HCT116 (cell line): ENCODE results near the gene MORF4L1. TPM values are rescaled to one million over a fixed set of nuclear protein-coding genes. Genes with fewer than 3 reads are reported as not detected.

Source experiments
- ATAC-seq: fragments of 200-7000 bp; cut with Tn5 transposase; 2 replicates; pipeline ENCODE4 v1.9.1; 2020; ENCODE audit warnings: mild to moderate bottlenecking, moderate library complexity
- BruUV-seq: library from RNA; stranded (reverse); fragments of 400-500 nt; replicated peaks from 2 replicates; lab custom pipeline; 2021; lab: Mats Ljungman, UMichigan
- CTCF ChIA-PET: fragments of 300-600 bp; sonication (Branson Sonifier 250); formaldehyde crosslinking; loops from one replicate; lab custom pipeline; 2021; ENCODE audit warnings: antibody characterized with exemption; lab: Charles Lee
- POLR2A ChIA-PET: fragments of 300-600, 350-600 bp; sonication (Branson Sonifier 250); formaldehyde crosslinking; loops from one replicate; lab custom pipeline; 2021; ENCODE audit warnings: antibody characterized with exemption; lab: Charles Lee
- RAD21 ChIA-PET, 2 experiments: fragments of 300-600 bp; sonication (Branson Sonifier 250); formaldehyde crosslinking; loops; one replicate each; lab custom pipeline; 2023; ENCODE audit warnings: low total read pairs in 2 of 2; ENCODE audit not compliant: uncharacterized antibody in 2 of 2, unreplicated experiment in 2 of 2, low non-redundant PET in 1 of 2; lab: Charles Lee
- DNase-seq: peaks from one replicate; pipeline ENCODE4 v3.0.0-alpha.2; 2010; ENCODE audit warnings: low read depth, low spot score
- H2AFZ ChIP-seq: fragments of 200-600 bp; shearing (Covaris generic), sonication (generic); 2 replicates; pipeline ENCODE4 v1.6.1; 2017; ENCODE audit warnings: low read depth, mixed run types, mixed read lengths, antibody characterized with exemption, low read length; ENCODE audit not compliant: poor library complexity, severe bottlenecking
- H3K27ac ChIP-seq: 2 replicates; pipeline ENCODE4 v1.5.1; 2012; ENCODE audit warnings: low read depth, low read length
- H3K27me3 ChIP-seq: fragments of 200-600 bp; sonication (generic); 2 replicates; pipeline ENCODE4 v1.6.1; 2016; ENCODE audit warnings: mixed run types, low read length, mixed read lengths; ENCODE audit not compliant: insufficient read depth
- H3K36me3 ChIP-seq, 2 experiments: fragments of 200-500 bp in 1 of 2; fragments of 200-600 bp in 1 of 2; sonication (Bioruptor generic) in 1 of 2; sonication (generic) in 1 of 2; 2 replicates each; pipeline versions ENCODE4 v1.5.1 to v1.6.1; 2014 to 2016; ENCODE audit warnings: low read length in 2 of 2, inconsistent platforms in 1 of 2, mixed read lengths in 1 of 2, mixed run types in 1 of 2; ENCODE audit not compliant: insufficient read depth in 2 of 2, control insufficient read depth in 1 of 2
- H3K4me1 ChIP-seq, 2 experiments: fragments of 200-600 bp in 1 of 2; sonication (generic) in 1 of 2; 2 replicates each; pipeline versions ENCODE4 v1.5.1 to v1.6.1; 2012 to 2017; ENCODE audit warnings: low read length in 2 of 2, inconsistent platforms in 1 of 2, mild to moderate bottlenecking in 1 of 2, mixed read lengths in 1 of 2, mixed run types in 1 of 2, moderate library complexity in 1 of 2; ENCODE audit not compliant: insufficient read depth in 2 of 2, control insufficient read depth in 1 of 2
- H3K4me2 ChIP-seq: fragments of 200-600 bp; sonication (generic); 2 replicates; pipeline ENCODE4 v1.6.1; 2017; ENCODE audit warnings: mixed run types, low read length, mixed read lengths
- H3K4me3 ChIP-seq, 2 experiments: fragments of 200-600 bp in 1 of 2; sonication (generic) in 1 of 2; replicated peaks in 1 of 2; 2 replicates each; pipeline ENCODE4 v1.5.1; 2011 to 2016; ENCODE audit warnings: low read length in 2 of 2, control low read depth in 1 of 2, low read depth in 1 of 2, mild to moderate bottlenecking in 1 of 2, mixed read lengths in 1 of 2, mixed run types in 1 of 2
- H3K79me2 ChIP-seq: fragments of 200-600 bp; sonication (generic); 2 replicates; pipeline ENCODE4 v1.6.1; 2017; ENCODE audit warnings: mild to moderate bottlenecking, mixed run types, low read length, moderate library complexity, mixed read lengths; ENCODE audit not compliant: insufficient read depth
- H3K9ac ChIP-seq: fragments of 200-600 bp; sonication (generic); 2 replicates; pipeline ENCODE4 v1.6.1; 2016; ENCODE audit warnings: low read length, mixed read lengths
- H3K9me2 ChIP-seq: fragments of 200-600 bp; sonication (generic), shearing (Covaris generic); 2 replicates; pipeline ENCODE4 v1.6.1; 2017; ENCODE audit warnings: mixed run types, mild to moderate bottlenecking, moderate library complexity; ENCODE audit not compliant: insufficient read depth
- H3K9me3 ChIP-seq, 2 experiments: fragments of 200-500 bp in 1 of 2; fragments of 200-600 bp in 1 of 2; sonication (Bioruptor generic) in 1 of 2; sonication (generic) in 1 of 2; 2 replicates each; pipeline ENCODE4 v1.6.1; 2014 to 2017; ENCODE audit warnings: low read length in 2 of 2, mixed read lengths in 2 of 2, inconsistent platforms in 1 of 2, low read depth in 1 of 2, mild to moderate bottlenecking in 1 of 2, mixed run types in 1 of 2, moderate library complexity in 1 of 2; ENCODE audit not compliant: control insufficient read depth in 1 of 2, insufficient read depth in 1 of 2
- H4K20me1 ChIP-seq: fragments of 200-600 bp; sonication (generic), shearing (Covaris generic); 2 replicates; pipeline ENCODE4 v1.6.1; 2017; ENCODE audit warnings: mixed run types, mild to moderate bottlenecking, moderate library complexity; ENCODE audit not compliant: insufficient read depth
- ATF3 ChIP-seq: IDR thresholded peaks from 2 replicates; pipeline ENCODE4 v1.6.1; 2012
- CBX3 ChIP-seq: IDR thresholded peaks from 2 replicates; pipeline ENCODE4 v1.6.1; 2012; ENCODE audit warnings: low read depth
- CEBPB ChIP-seq: IDR thresholded peaks from 2 replicates; pipeline ENCODE4 v1.6.1; 2012; ENCODE audit warnings: low read depth
- EGR1 ChIP-seq: IDR thresholded peaks from 2 replicates; pipeline ENCODE4 v1.6.1; 2012; ENCODE audit warnings: low read depth
- EZH2 ChIP-seq: fragments of 200-600 bp; sonication (generic); IDR thresholded peaks from 2 replicates; pipeline ENCODE4 v1.6.1; 2017; ENCODE audit warnings: antibody characterized with exemption, mixed run types
- MAX ChIP-seq: IDR thresholded peaks from 2 replicates; pipeline ENCODE4 v1.6.1; 2012
- RAD21 ChIP-seq: IDR thresholded peaks from 2 replicates; pipeline ENCODE4 v1.6.1; 2012; ENCODE audit warnings: low read depth, mild to moderate bottlenecking
- SIN3A ChIP-seq: IDR thresholded peaks from 2 replicates; pipeline ENCODE4 v1.6.1; 2012; ENCODE audit warnings: low read depth
- YY1 ChIP-seq: IDR thresholded peaks from 2 replicates; pipeline ENCODE4 v1.6.1; 2011; ENCODE audit warnings: low read length, low read depth, moderate library complexity, mild to moderate bottlenecking; ENCODE audit not compliant: insufficient replicate concordance; ENCODE audit errors: extremely low read depth
- ZBTB33 ChIP-seq: IDR thresholded peaks from 2 replicates; pipeline ENCODE4 v1.6.1; 2011; ENCODE audit warnings: mild to moderate bottlenecking, low read length, moderate library complexity; ENCODE audit not compliant: insufficient replicate concordance; ENCODE audit errors: extremely low read depth
- ZFX ChIP-seq: fragments of 450-650 bp; IDR thresholded peaks from 2 replicates; pipeline ENCODE4 v1.6.1; 2017
- ZNF274 ChIP-seq: fragments of 200-500 bp; sonication (Bioruptor generic); IDR thresholded peaks from 2 replicates; pipeline ENCODE4 v1.6.1; 2014; ENCODE audit warnings: mild to moderate bottlenecking, low read depth, low read length, inconsistent platforms
- intact Hi-C: fragments of 100-400 bp; cut with micrococcal nuclease; formaldehyde crosslinking; loops from 2 replicates; pipeline ENCODE4 v1.10.0; 2022
- total RNA-seq: library from RNA; stranded (reverse); gene quantifications from one replicate; pipeline ENCODE4 v1.2.1, GENCODE V29; 2021; ENCODE audit not compliant: unreplicated experiment

MORF4L1 gene
- total RNA-seq, 1 experiment from 2014 or later, result 273 TPM

- no peaks in the 10 kb centered on the region for H3K36me3 ChIP-seq
- H3K27me3 ChIP-seq, result no peaks in the 10 kb centered on the region
- no TSS peak for BruUV-seq
- no peaks in the 10 kb centered on the region for H3K9me2 ChIP-seq
- no peak overlapping the region for H3K27ac ChIP-seq
- ChIA-PET POLR2A (no interaction called here), RAD21 (no interaction called here), CTCF (no interaction called here)
- DNase-seq, result no peak
- ATAC-seq, result no peak
- H3K79me2 ChIP-seq, result no peaks in the 10 kb centered on the region
- H3K4me2 ChIP-seq, result no peak overlapping the region
- H4K20me1 ChIP-seq, result no peaks in the 10 kb centered on the region
- no peak overlapping the region for H3K4me3 ChIP-seq
- no peak overlapping the region for H3K9ac ChIP-seq
- TF ChIP-seq RAD21 (no peak), ZFX (no peak), ATF3 (no peak), EZH2 (no peak), SIN3A (no peak), ZNF274 (no peak), MAX (no peak), CEBPB (no peak), YY1 (no peak), EGR1 (no peak), CBX3 (no peak), ZBTB33 (no peak)
- peaks cover 19 to 51% of the 10 kb centered on the region in 2 experiments for H3K4me1 ChIP-seq
- intact Hi-C loops, result no loop called here
- H3K9me3 ChIP-seq, result no peaks in the 10 kb centered on the region
- H2AFZ ChIP-seq, result no peak overlapping the region
These were observed 74.8 kb downstream of the MORF4L1 start for GRCh38 chr15:78947506-78947905.

Other genes starting within 250 kb of the MORF4L1 start
- gene CHRNB4, start 231.7 kb upstream of the MORF4L1 start, total RNA-seq, result 2.0 TPM
- 12.0 TPM for gene ADAMTS7, start 61.4 kb upstream of the MORF4L1 start, total RNA-seq
- 37.5 TPM for gene CTSH, start 72.2 kb downstream of the MORF4L1 start, total RNA-seq
- gene RASGRF1, start 217.9 kb downstream of the MORF4L1 start, total RNA-seq, result 2.4 TPM